ENCODE data around the gene IFTAP. TPM values are rescaled to one million over a fixed set of nuclear protein-coding genes. Genes with fewer than 3 reads are reported as not detected.

IFTAP gene
- total RNA-seq, 1 experiment from 2014 or later, result 19.9 TPM

GRCh38 chr11:36578458-36578857 lies 15.8 kb upstream of the IFTAP start:
- no peak overlapping the region for H3K4me3 Mint-ChIP-seq
- H3T11ph ChIP-seq (ENCODE audit: low read length), result no peak overlapping the region
- no peak overlapping the region for H3K14ac ChIP-seq (ENCODE audit: insufficient read depth, low read length)
- DNase-seq, result no peak
- H2BK120ac ChIP-seq (ENCODE audit: low read depth, low read length, poor library complexity, severe bottlenecking), result no peak overlapping the region
- H3K9ac ChIP-seq (ENCODE audit: extremely low read depth, insufficient read length, low read length), result no peak overlapping the region
- H3K36me3 Mint-ChIP-seq (ENCODE audit: insufficient read depth in 1 of 3, low read depth in 3 of 3), result peaks cover 5 to 16% (median 15%) of the 10 kb centered on the region in 3 experiments; a peak in 5 of 7 replicates
- no peak overlapping the region for H2AFZ ChIP-seq (ENCODE audit: low read length)
- H2BK15ac ChIP-seq (ENCODE audit: low read depth, low read length), result no peak overlapping the region
- H3K79me1 ChIP-seq (ENCODE audit: insufficient read depth, low read depth, low read length, poor library complexity, severe bottlenecking), result no peaks in the 10 kb centered on the region
- H3K23me2 ChIP-seq (ENCODE audit: insufficient read length, low read depth, low read length, poor library complexity, severe bottlenecking), result no peaks in the 10 kb centered on the region
- no peaks in the 10 kb centered on the region for H3K79me2 ChIP-seq (ENCODE audit: insufficient read depth, low read length)
- no peaks in the 10 kb centered on the region for H3K4me1 Mint-ChIP-seq
- no peaks in the 10 kb centered on the region for H3K27me3 ChIP-seq (ENCODE audit: insufficient read depth, low read length)
- no peak overlapping the region for H4K8ac ChIP-seq (replicated peaks; ENCODE audit: insufficient read length, low read depth, low read length)
- H3K27ac Mint-ChIP-seq, result no peak overlapping the region
- peaks cover 24 to 25% of the 10 kb centered on the region in 2 experiments for H3K9me3 Mint-ChIP-seq
- peaks cover 20% of the 10 kb centered on the region for H3K9me3 ChIP-seq (ENCODE audit: control insufficient read depth, low read depth, low read length)
- no peak overlapping the region for H2AK5ac ChIP-seq (ENCODE audit: insufficient read length, low read length)
- H3K23ac ChIP-seq (ENCODE audit: insufficient read length, low read depth, low read length), result no peak overlapping the region
- H2BK20ac ChIP-seq (ENCODE audit: low read depth, low read length, poor library complexity, severe bottlenecking), result no peak overlapping the region
- H3K4ac ChIP-seq (ENCODE audit: low read depth, low read length), result no peak overlapping the region
- no peak overlapping the region for H3K27ac ChIP-seq (ENCODE audit: insufficient read length, low read depth, low read length)
- H3K56ac ChIP-seq (ENCODE audit: insufficient read length, low read depth, low read length), result no peak overlapping the region
- no peak for TF ChIP-seq CTCF (conservative IDR thresholded peaks at IDR 0.05)
- no peak overlapping the region for H4K91ac ChIP-seq (ENCODE audit: insufficient read length, low read depth, low read length)
- H4K20me1 ChIP-seq (ENCODE audit: control insufficient read depth, insufficient read depth, insufficient read length), result no peaks in the 10 kb centered on the region
- WGBS (ENCODE audit: extremely low coverage, insufficient read length, low lambda C conversion rate), result no CpG with 5 or more reads among the region's 1 CpG
- no peaks in the 10 kb centered on the region for H3K4me1 ChIP-seq (ENCODE audit: insufficient read depth, low read length)
- no peak overlapping the region for H2BK12ac ChIP-seq (ENCODE audit: insufficient read length, low read depth, low read length)
- H3K18ac ChIP-seq (ENCODE audit: insufficient read length, low read depth, low read length), result no peak overlapping the region
- H4K5ac ChIP-seq (ENCODE audit: insufficient read length, low read depth, low read length), result no peak overlapping the region
- no peak overlapping the region for H2BK5ac ChIP-seq (ENCODE audit: insufficient read length, low read length)
- peaks cover 17% of the 10 kb centered on the region for H3K27me3 Mint-ChIP-seq (ENCODE audit: low read depth)
- no peak overlapping the region for H3K4me2 ChIP-seq (ENCODE audit: insufficient read depth, insufficient read length, low read length)

Data from H9 (cell line).